CD4-positive, alpha-beta T cell treated with Interleukin-2 at 100 ng/mL for 4 hours (primary cell): ENCODE results near the gene CWC22.
"Not testable (repeated sequence)": the region's sequence is repeated elsewhere in the genome, so short reads cannot be mapped to it uniquely, and the experiment has no call there.

Experiments
- DNase-seq: peaks from one replicate; pipeline ENCODE4 v3.0.0-alpha.2; 2020; ENCODE audit warnings: low spot score

Gene CWC22

GRCh38 chr2:180003073-180003472 is 4.0 kb downstream of the CWC22 start:
- DNase-seq, result no peak

- no peak for DNase-seq
These were observed 4.8 kb downstream of the CWC22 start for GRCh38 chr2:180002198-180002770.

- DNase-seq, result no peak
These were observed 5.4 kb downstream of the CWC22 start for GRCh38 chr2:180001726-180002125.

- DNase-seq, result no peak
These were observed 6.7 kb downstream of the CWC22 start for GRCh38 chr2:180000434-180000833.

GRCh38 chr2:179999000-179999399 is 8.1 kb downstream of the CWC22 start:
- no peak for DNase-seq

GRCh38 chr2:179995741-179996515 is 11.2 kb downstream of the CWC22 start:
- DNase-seq, result no peak

GRCh38 chr2:179991344-179991743 is 15.8 kb downstream of the CWC22 start:
- DNase-seq, result no peak

GRCh38 chr2:179990676-179991317 is 16.3 kb downstream of the CWC22 start:
- no peak for DNase-seq

GRCh38 chr2:179987916-179988315 is 19.2 kb downstream of the CWC22 start:
- DNase-seq, result no peak

GRCh38 chr2:179985163-179985820 is 21.8 kb downstream of the CWC22 start:
- DNase-seq, result no peak

GRCh38 chr2:179983250-179983932 is 23.7 kb downstream of the CWC22 start:
- DNase-seq, result no peak

- DNase-seq, result no peak
These were observed 26.0 kb downstream of the CWC22 start for GRCh38 chr2:179981085-179981484.

- DNase-seq, result no peak
These were observed 32.3 kb downstream of the CWC22 start for GRCh38 chr2:179974761-179975160.

GRCh38 chr2:179966778-179967394 is 40.2 kb downstream of the CWC22 start:
- DNase-seq, result no peak

GRCh38 chr2:179965291-179966258 is 41.5 kb downstream of the CWC22 start:
- no peak for DNase-seq

GRCh38 chr2:179963626-179964025 is 43.5 kb downstream of the CWC22 start:
- no peak for DNase-seq

GRCh38 chr2:179958251-179958650 is 48.8 kb downstream of the CWC22 start:
- DNase-seq, result not testable (repeated sequence)

GRCh38 chr2:179954026-179954425 is 53.1 kb downstream of the CWC22 start:
- DNase-seq, result no peak

GRCh38 chr2:179953359-179953758 is 53.7 kb downstream of the CWC22 start:
- DNase-seq, result no peak

- no peak for DNase-seq
These were observed 54.4 kb downstream of the CWC22 start for GRCh38 chr2:179952658-179953057.

GRCh38 chr2:179951680-179952079 is 55.4 kb downstream of the CWC22 start:
- DNase-seq, result no peak
